Esophagus muscularis mucosa (tissue), 4 donors: Measurements from ENCODE around the gene RAMP3. TPM values are rescaled to one million over a fixed set of nuclear protein-coding genes. Genes with fewer than 3 reads are reported as not detected.
"Not testable (repeated sequence)": the region's sequence is repeated elsewhere in the genome, so short reads cannot be mapped to it uniquely, and the experiment has no call there.

Experiments used
- DNase-seq: peaks from one replicate; pipeline ENCODE4 v3.0.0-alpha.2; 2017; ENCODE audit errors: extremely low spot score
- H3K27ac ChIP-seq, 4 donors: fragments of 200-600 bp; sonication (generic); replicated peaks in 1 of 4; 1 replicate in 3 of 4; 2 replicates in 1 of 4; pipeline ENCODE4 v1.5.1; 2016 to 2019; ENCODE audit warnings: mild to moderate bottlenecking in 1 of 4
- H3K27me3 ChIP-seq, 4 donors: fragments of 200-600 bp; sonication (generic); one replicate each; pipeline versions ENCODE4 v1.5.1 to v1.6.0; 2016 to 2019
- H3K36me3 ChIP-seq, 4 donors: fragments of 200-600 bp; sonication (generic); one replicate each; pipeline ENCODE4 v1.5.1; 2016 to 2019
- H3K4me1 ChIP-seq, 4 donors: fragments of 200-600 bp; sonication (generic); one replicate each; pipeline ENCODE4 v1.5.1; 2016 to 2019
- H3K4me3 ChIP-seq, 4 donors: fragments of 200-600 bp; sonication (generic); 1 replicate in 2 of 4; 2 replicates in 2 of 4; pipeline ENCODE4 v1.5.1; 2016 to 2019; ENCODE audit warnings: mild to moderate bottlenecking in 4 of 4, moderate library complexity in 1 of 4
- H3K9me3 ChIP-seq, 4 donors: fragments of 200-600 bp; sonication (generic); 1 replicate in 3 of 4; 2 replicates in 1 of 4; pipeline ENCODE4 v1.5.1; 2016 to 2019
- EP300 ChIP-seq: sonication (generic); formaldehyde crosslinking; IDR thresholded peaks from one replicate; pipeline ENCODE4 v1.6.1; 2017; ENCODE audit warnings: antibody characterized with exemption
- POLR2A ChIP-seq: fragments of 450-650 bp; IDR thresholded peaks from one replicate; pipeline ENCODE4 v1.6.1; 2017; ENCODE audit warnings: antibody characterized with exemption, moderate library complexity, mild to moderate bottlenecking, low read depth
- POLR2AphosphoS5 ChIP-seq, 2 donors: sonication (generic); formaldehyde crosslinking; IDR thresholded peaks; one replicate each; pipeline ENCODE4 v1.6.1; 2017; ENCODE audit warnings: antibody characterized with exemption in 2 of 2
- WGBS: methylation state at CpG from one replicate; pipeline ENCODE4 v1.1.5; 2018; 5-methylcytosine and 5-hydroxymethylcytosine counted together
- intact Hi-C: fragments of 100-400 bp; cut with DNase I; formaldehyde crosslinking; loops from one replicate; pipeline ENCODE4 v1.15.1; 2023
- total RNA-seq, 4 donors: library from RNA; depleted of rRNA; stranded (reverse); fragments of >200 nt; gene quantifications; one replicate each; pipeline versions ENCODE4 v1.1.0 to v1.2.1, GENCODE V29; 2016
- TF ChIP-seq, protein P1 (sequence below), 3 experiments: fragments of 200-600 bp in 2 of 3; fragments of 450-650 bp in 1 of 3; sonication (generic) in 2 of 3; IDR thresholded peaks; one replicate each; pipeline ENCODE4 v1.5.1; 2017 to 2019; ENCODE audit warnings: antibody characterized with exemption in 3 of 3, mild to moderate bottlenecking in 2 of 3, moderate library complexity in 1 of 3

RAMP3 gene
- total RNA-seq, 4 donors from 2014 or later, result 30.7 to 112 (median 77.2) TPM

- Histone ChIP-seq H3K36me3 (no peaks in the 10 kb centered on the region), H3K27ac (peak overlapping the region in 3 of 4 donors; percentile 20 to 66 (median 65)), H3K4me1 (peaks cover 8 to 13% (median 10%) of the 10 kb centered on the region in 4 donors), H3K4me3 (no peak overlapping the region), H3K27me3 (no peaks in the 10 kb centered on the region), H3K9me3 (no peaks in the 10 kb centered on the region)
- WGBS, result 88% methylated on average over 5 of the region's 5 CpGs
- TF ChIP-seq EP300, result no peak
- TF ChIP-seq POLR2A, result no peak
- TF ChIP-seq, protein P1, sequence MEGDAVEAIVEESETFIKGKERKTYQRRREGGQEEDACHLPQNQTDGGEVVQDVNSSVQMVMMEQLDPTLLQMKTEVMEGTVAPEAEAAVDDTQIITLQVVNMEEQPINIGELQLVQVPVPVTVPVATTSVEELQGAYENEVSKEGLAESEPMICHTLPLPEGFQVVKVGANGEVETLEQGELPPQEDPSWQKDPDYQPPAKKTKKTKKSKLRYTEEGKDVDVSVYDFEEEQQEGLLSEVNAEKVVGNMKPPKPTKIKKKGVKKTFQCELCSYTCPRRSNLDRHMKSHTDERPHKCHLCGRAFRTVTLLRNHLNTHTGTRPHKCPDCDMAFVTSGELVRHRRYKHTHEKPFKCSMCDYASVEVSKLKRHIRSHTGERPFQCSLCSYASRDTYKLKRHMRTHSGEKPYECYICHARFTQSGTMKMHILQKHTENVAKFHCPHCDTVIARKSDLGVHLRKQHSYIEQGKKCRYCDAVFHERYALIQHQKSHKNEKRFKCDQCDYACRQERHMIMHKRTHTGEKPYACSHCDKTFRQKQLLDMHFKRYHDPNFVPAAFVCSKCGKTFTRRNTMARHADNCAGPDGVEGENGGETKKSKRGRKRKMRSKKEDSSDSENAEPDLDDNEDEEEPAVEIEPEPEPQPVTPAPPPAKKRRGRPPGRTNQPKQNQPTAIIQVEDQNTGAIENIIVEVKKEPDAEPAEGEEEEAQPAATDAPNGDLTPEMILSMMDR (IDR thresholded peaks at IDR 0.05), result no peak
- no peak for TF ChIP-seq POLR2AphosphoS5 (IDR thresholded peaks at IDR 0.05)
- intact Hi-C loops, result no loop called here
- DNase-seq, result no peak
Observed at GRCh38 chr7:45203036-45203435, 45.4 kb downstream of the RAMP3 start.

DNA sequence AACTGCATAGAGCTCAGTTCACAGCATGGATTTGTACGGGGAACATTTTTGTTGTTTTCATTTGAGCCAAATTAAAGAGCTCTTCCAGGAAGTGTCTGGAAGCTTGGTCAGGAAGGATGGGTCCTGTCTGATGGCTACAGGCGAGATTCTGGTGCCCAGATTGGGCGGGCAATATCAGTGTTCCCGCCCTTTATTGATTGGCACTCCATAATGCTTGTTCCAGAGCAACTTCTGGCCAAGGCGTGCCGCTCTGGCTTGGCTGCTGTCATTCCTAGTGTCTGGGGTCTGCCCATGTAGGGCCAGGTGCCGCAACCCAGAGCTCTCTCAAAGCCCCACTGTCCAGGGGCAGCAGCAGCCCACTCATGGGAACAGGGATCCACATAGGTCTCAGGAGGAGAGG is 45.9 kb downstream of the RAMP3 start:
- H3K27me3 ChIP-seq, result no peaks in the 10 kb centered on the region
- no peaks in the 10 kb centered on the region for H3K36me3 ChIP-seq
- H3K9me3 ChIP-seq, result no peaks in the 10 kb centered on the region
- H3K27ac ChIP-seq, result peak overlapping the region; percentile 20 to 66 (median 49)
- peaks cover 8 to 13% (median 10%) of the 10 kb centered on the region in 4 donors for H3K4me1 ChIP-seq
- WGBS, result 86% methylated on average over 7 of the region's 7 CpGs
- intact Hi-C loops, result no loop called here
- TF ChIP-seq POLR2A (no peak), EP300 (no peak), POLR2AphosphoS5 (IDR thresholded peaks at IDR 0.05) (no peak)
- TF ChIP-seq, protein P1 (IDR thresholded peaks at IDR 0.05), result no peak
- H3K4me3 ChIP-seq, result peak overlapping the region in 2 of 4 donors; percentile 37 to 42
- no peak for DNase-seq

- peak overlapping the region in 3 of 4 donors; percentile 37 to 42 (median 37) for H3K4me3 ChIP-seq
- H3K27ac ChIP-seq, result peak overlapping the region; percentile 20 to 66 (median 49)
- intact Hi-C loops, result no loop called here
Observed at GRCh38 chr7:45203936-45204445, 46.4 kb downstream of the RAMP3 start.

GRCh38 chr7:45206266-45206665 is 48.7 kb downstream of the RAMP3 start:
- H3K36me3 ChIP-seq, DNase-seq, H3K27ac ChIP-seq, H3K9me3 ChIP-seq, H3K4me3 ChIP-seq, H3K27me3 ChIP-seq: not testable (repeated sequence)
- 94% methylated on average over 5 of the region's 5 CpGs for WGBS
- intact Hi-C loops, result loop anchor here (5.0 kb wide), 1 partner anchor 44 kb away; no protein-coding TSS in a partner anchor
- H3K4me1 ChIP-seq, result peaks cover 8 to 25% (median 14%) of the 10 kb centered on the region in 4 donors

More at GRCh38 chr7:45203936-45204445, 46.4 kb downstream of the RAMP3 start:
- Histone ChIP-seq H3K36me3 (no peaks in the 10 kb centered on the region), H3K27me3 (no peaks in the 10 kb centered on the region), H3K9me3 (no peaks in the 10 kb centered on the region), H3K4me1 (peaks cover 8 to 13% (median 12%) of the 10 kb centered on the region in 4 donors)
- WGBS, result 38% methylated on average over 2 of the region's 2 CpGs
- DNase-seq, result no peak
- TF ChIP-seq POLR2AphosphoS5 (IDR thresholded peaks at IDR 0.05), result no peak
- no peak for TF ChIP-seq POLR2A
- TF ChIP-seq, protein P1 (IDR thresholded peaks at IDR 0.05), result no peak
- no peak for TF ChIP-seq EP300

DNA sequence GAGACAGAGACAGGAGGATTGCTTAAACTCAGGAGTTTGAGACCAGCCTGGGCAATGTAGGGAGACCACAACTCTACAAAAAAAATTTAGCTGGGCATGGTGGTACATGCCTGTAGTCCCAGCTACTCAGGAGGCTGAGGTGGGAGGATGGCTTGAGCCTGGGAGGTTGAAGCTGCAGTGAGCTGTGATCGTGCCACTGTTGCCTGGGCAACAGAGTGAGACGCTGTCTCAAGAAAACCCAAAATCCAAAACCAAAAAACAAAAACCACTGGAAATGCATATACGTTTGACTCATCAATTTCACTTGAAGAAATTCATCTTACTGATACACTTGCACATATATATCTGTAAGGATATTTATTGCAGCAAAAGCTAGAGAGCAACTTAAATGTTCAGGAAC is 52.3 kb downstream of the RAMP3 start:
- Histone ChIP-seq H3K4me1 (peaks cover 0 to 21% (median 2%) of the 10 kb centered on the region in 4 donors), H3K27me3 (peaks cover 0 to 20% (median 0%) of the 10 kb centered on the region in 4 donors), H3K27ac (peak overlapping the region in 3 of 4 donors; percentile 13 to 43 (median 31))
- not testable (repeated sequence) for H3K36me3 ChIP-seq, H3K9me3 ChIP-seq, DNase-seq, H3K4me3 ChIP-seq
- intact Hi-C loops, result loop anchor here (5.0 kb wide), 1 partner anchor 48 kb away; no protein-coding TSS in a partner anchor
- 87% methylated on average over 3 of the region's 3 CpGs for WGBS

DNA sequence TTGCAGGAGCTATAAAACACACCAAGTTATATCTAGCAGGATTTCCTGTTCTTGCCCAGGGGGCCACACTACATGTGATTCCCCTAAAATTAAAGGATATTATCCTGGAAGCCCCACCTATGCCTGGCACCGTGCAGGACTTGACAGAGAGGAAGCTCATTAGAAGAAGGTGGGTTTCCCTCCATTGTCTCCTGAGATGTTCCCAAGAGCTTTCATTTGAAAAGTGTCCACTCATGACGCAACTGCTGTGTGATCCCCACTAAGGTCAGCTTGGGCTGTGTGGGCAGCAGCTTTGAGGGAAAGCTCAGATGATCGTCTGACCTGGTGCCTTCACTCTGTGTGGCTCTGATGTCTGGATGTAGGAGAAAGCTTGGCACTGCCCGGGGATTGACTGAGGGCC is 53.5 kb downstream of the RAMP3 start:
- no peak for DNase-seq
- Histone ChIP-seq H3K9me3 (no peaks in the 10 kb centered on the region), H3K4me1 (peaks cover 0 to 21% (median 3%) of the 10 kb centered on the region in 4 donors), H3K4me3 (no peak overlapping the region), H3K27ac (peak overlapping the region in 1 of 4 donors; percentile 45), H3K36me3 (no peaks in the 10 kb centered on the region), H3K27me3 (peaks cover 0 to 28% (median 0%) of the 10 kb centered on the region in 4 donors)
- intact Hi-C loops, result no loop called here
- TF ChIP-seq POLR2A, result no peak
- peak; percentile 51 for TF ChIP-seq EP300
- TF ChIP-seq, protein P1 (IDR thresholded peaks at IDR 0.05), result no peak
- peak in 1 of 2 donors; percentile 20 for TF ChIP-seq POLR2AphosphoS5 (IDR thresholded peaks at IDR 0.05)
- WGBS, result 58% methylated on average over 4 of the region's 4 CpGs
